C4-2B (cell line): ENCODE results near the gene RPS16.

Experiments
- H3K27ac ChIP-seq: fragments of 450-650 bp; 2 replicates; pipeline ENCODE4 v1.5.1; 2017
- ZFX ChIP-seq: fragments of 450-650 bp; IDR thresholded peaks from 2 replicates; pipeline ENCODE4 v1.6.1; 2017
- TF ChIP-seq, protein P1 (sequence below): fragments of 450-650 bp; conservative IDR thresholded peaks from 2 replicates; pipeline ENCODE4 v1.5.1; 2017; ENCODE audit warnings: mild to moderate bottlenecking

Gene RPS16

GRCh38 chr19:39416152-39417120, 19.3 kb downstream of the RPS16 start:
- no peak overlapping the region for H3K27ac ChIP-seq
- TF ChIP-seq, protein P1, sequence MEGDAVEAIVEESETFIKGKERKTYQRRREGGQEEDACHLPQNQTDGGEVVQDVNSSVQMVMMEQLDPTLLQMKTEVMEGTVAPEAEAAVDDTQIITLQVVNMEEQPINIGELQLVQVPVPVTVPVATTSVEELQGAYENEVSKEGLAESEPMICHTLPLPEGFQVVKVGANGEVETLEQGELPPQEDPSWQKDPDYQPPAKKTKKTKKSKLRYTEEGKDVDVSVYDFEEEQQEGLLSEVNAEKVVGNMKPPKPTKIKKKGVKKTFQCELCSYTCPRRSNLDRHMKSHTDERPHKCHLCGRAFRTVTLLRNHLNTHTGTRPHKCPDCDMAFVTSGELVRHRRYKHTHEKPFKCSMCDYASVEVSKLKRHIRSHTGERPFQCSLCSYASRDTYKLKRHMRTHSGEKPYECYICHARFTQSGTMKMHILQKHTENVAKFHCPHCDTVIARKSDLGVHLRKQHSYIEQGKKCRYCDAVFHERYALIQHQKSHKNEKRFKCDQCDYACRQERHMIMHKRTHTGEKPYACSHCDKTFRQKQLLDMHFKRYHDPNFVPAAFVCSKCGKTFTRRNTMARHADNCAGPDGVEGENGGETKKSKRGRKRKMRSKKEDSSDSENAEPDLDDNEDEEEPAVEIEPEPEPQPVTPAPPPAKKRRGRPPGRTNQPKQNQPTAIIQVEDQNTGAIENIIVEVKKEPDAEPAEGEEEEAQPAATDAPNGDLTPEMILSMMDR = no peak
- no peak for TF ChIP-seq ZFX

DNA sequence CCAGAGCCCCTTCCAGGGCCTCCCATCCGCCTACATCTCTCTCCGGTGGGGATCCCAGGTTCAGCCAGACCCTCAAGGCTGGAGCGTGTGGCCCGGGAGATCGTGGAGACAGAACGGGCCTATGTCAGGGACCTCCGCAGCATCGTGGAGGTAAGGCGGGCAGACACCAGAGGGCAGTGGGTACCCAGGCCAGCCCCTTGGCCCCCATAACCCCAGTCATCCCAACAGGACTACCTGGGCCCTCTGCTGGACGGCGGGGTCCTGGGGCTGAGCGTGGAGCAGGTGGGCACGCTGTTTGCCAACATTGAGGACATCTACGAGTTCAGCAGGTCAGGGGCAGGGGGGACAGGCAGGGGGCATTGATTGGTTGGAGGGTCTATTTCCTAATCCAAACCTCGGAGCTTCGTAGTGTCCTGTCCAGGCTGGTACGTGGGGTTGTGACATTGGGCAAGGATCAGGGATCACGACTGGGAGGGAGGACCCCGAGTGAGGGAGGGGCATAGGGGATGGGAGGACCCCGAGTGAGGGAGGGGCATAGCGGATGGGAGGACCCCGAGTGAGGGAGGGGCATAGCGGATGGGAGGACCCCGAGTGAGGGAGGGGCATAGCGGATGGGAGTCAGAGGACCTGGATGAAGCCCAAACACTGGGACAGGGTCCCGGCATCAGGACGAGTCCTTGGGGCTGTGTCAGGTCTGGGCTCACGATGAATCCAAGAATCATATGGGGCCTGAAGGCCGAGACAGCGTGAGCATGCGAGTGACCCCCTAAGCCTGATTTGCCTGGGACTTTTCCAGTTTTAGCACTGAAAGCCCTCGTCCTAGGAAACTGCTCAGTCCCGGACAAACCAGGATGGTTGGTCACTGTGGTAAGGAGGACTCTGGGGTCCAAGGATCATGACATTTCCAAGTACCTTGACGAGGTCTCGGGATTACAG, 20.4 kb downstream of the RPS16 start:
- H3K27ac ChIP-seq = no peak overlapping the region
- TF ChIP-seq ZFX = no peak
- TF ChIP-seq, protein P1 = no peak

DNA sequence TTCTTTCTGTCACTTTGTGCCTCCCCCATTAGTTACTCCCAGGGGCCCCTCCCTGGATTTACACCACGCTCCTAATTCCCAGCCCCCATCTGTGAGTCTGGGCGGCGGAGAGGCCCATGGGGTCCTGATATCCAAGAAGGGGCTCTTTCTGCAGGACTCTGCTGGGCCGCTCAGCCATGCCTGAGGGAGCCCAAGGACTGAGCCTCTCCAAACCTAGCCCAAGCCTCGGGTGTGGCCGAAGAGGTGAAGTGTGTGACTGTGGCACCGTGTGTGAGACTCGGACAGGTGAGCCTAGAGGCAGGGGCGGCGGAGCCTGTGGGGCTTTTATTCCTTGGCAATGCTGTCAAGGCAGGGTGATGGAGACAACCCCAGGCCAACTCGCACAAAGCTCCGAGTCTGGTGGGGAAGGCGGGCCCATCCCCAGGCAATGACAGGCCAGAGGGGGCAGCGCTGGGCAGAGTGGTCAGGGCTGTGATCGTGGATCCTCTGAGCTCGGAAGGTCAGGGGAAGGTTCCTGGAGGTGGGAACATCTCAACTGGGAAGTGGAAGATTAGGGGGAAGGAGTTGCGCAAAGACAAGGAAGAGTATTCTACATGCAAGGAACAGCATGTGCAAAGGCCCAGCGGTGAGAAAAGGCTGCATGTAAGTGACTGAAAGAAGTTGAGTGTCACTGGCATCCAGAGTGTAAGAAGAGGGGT, 21.7 kb downstream of the RPS16 start:
- no peak overlapping the region for H3K27ac ChIP-seq
- no peak for TF ChIP-seq ZFX
- TF ChIP-seq, protein P1 = no peak; the same call in 1 of the 2 replicates

- TF ChIP-seq, protein P1 = no peak
- no peak for TF ChIP-seq ZFX
- H3K27ac ChIP-seq = peak overlapping the region; percentile 76; the same call in 1 of the 2 replicates
Observed at GRCh38 chr19:39413272-39413910, 22.4 kb downstream of the RPS16 start.

GRCh38 chr19:39412867-39413271, 22.9 kb downstream of the RPS16 start:
- TF ChIP-seq ZFX = no peak
- TF ChIP-seq, protein P1 = peak; percentile 30
- peak overlapping the region; percentile 76 for H3K27ac ChIP-seq

GRCh38 chr19:39412100-39412866, 23.5 kb downstream of the RPS16 start, which contains the start of gene PLEKHG2:
PLEKHG2 (plus strand) TSS chr19:39412669; CDS start chr19:39414087, 1,418 bp downstream.
- peak within 1 kb of the TSS; percentile 76 for H3K27ac ChIP-seq
- TF ChIP-seq, protein P1 = peak; percentile 73
- no peak for TF ChIP-seq ZFX
